ENCODE data around the gene ZBTB7C.

Gene ZBTB7C

DNA sequence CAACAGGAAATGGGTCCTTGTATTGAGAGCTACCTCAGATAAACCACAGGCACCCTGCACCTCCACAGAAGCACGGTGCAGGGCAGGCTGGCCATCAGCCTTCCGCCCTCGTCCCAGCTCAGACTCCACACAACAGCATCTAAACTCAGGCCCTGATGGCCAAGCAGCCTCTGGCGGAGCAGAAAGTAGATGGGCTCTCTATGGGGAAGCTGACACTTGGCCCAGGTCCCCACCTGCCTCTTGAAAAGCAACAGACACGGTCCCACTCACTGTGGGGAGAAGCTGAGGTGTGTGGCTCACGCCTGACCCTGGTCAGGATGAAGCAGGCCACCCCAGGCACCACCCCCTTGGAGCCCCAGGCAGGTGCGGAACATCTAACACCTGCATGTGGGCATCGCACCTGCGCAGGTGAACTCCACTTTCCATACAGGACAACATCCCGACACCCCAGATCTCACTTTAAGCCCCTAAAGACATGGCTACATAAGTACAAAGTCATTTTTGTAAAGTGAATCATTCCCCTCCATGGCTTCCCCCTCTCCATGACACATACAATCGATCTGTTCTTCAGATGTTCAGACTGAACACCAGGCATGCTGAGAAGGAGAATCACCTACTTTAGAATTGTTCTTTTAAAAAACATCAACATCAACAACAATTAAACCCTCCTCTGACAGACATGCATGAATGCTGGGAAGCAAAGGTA is 208.4 kb downstream of the ZBTB7C start:
- TF ChIP-seq, protein P1, sequence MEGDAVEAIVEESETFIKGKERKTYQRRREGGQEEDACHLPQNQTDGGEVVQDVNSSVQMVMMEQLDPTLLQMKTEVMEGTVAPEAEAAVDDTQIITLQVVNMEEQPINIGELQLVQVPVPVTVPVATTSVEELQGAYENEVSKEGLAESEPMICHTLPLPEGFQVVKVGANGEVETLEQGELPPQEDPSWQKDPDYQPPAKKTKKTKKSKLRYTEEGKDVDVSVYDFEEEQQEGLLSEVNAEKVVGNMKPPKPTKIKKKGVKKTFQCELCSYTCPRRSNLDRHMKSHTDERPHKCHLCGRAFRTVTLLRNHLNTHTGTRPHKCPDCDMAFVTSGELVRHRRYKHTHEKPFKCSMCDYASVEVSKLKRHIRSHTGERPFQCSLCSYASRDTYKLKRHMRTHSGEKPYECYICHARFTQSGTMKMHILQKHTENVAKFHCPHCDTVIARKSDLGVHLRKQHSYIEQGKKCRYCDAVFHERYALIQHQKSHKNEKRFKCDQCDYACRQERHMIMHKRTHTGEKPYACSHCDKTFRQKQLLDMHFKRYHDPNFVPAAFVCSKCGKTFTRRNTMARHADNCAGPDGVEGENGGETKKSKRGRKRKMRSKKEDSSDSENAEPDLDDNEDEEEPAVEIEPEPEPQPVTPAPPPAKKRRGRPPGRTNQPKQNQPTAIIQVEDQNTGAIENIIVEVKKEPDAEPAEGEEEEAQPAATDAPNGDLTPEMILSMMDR (IDR thresholded peaks at IDR 0.05), result no peak
- H3K9ac ChIP-seq, result no peak overlapping the region
- H3K4me3 ChIP-seq (ENCODE audit: low read depth, low read length), result no peak overlapping the region
- H3K9me3 ChIP-seq (ENCODE audit: control insufficient read depth, low read length), result no peaks in the 10 kb centered on the region
- H3K79me2 ChIP-seq, result no peaks in the 10 kb centered on the region
- H3K4me2 ChIP-seq (ENCODE audit: low read length), result no peak overlapping the region
- H3K4me1 ChIP-seq, result no peaks in the 10 kb centered on the region
- no peaks in the 10 kb centered on the region for H3K36me3 ChIP-seq (ENCODE audit: control insufficient read depth, insufficient read depth, low read length)
- no peak overlapping the region for H2AFZ ChIP-seq
- no peak overlapping the region for H3K27ac ChIP-seq
- H3K27me3 ChIP-seq (ENCODE audit: control insufficient read depth, insufficient read depth, low read length), result no peaks in the 10 kb centered on the region

DNA sequence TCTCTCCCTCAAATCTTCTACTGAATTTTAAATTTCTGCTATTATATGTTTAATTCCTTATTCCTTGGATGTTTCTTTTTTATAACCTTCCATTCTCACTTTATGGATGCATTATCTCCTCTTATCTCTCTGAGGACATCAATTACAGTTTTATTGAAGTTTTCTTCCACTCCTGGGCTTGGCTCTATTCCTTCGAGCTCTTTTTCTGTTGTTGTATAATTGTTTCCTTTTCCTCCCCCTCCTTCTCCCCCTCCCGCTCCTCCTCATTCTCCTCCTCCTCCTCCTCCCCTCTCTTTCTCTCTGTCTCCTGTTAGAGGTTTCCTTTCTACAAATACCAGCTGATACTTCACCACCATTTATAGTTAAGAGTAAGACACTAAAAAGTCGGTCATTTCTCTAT is 209.8 kb downstream of the ZBTB7C start:
- no peak overlapping the region for H3K4me2 ChIP-seq (ENCODE audit: low read length)
- H3K4me3 ChIP-seq (ENCODE audit: low read depth, low read length), result no peak overlapping the region
- H3K27me3 ChIP-seq (ENCODE audit: control insufficient read depth, insufficient read depth, low read length), result no peaks in the 10 kb centered on the region
- H2AFZ ChIP-seq, result no peak overlapping the region
- H3K36me3 ChIP-seq (ENCODE audit: control insufficient read depth, insufficient read depth, low read length), result no peaks in the 10 kb centered on the region
- no peak overlapping the region for H3K9ac ChIP-seq
- H3K9me3 ChIP-seq (ENCODE audit: control insufficient read depth, low read length), result no peaks in the 10 kb centered on the region
- no peak overlapping the region for H3K27ac ChIP-seq
- H3K4me1 ChIP-seq, result no peaks in the 10 kb centered on the region
- no peaks in the 10 kb centered on the region for H3K79me2 ChIP-seq
- TF ChIP-seq, protein P1 (IDR thresholded peaks at IDR 0.05), result no peak

DNA sequence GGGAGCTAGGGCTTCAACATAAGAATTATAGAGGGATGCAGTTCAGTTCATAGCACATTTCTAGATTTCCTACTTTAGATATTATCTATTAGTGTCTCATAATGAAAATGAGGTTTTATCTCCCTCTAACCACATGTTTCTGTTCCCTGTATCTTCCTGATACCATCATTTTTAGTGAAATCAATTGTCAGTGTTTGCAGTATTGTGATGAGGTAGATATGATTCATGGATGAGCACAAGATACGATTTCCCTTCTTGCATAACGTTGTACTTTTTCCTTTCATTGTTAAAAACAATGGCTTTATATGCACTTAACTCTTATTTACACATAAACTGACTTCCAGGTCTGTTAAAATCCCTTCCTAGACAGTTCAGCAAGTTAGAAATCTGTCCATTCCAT is 211.4 kb downstream of the ZBTB7C start:
- no peak overlapping the region for H2AFZ ChIP-seq
- no peaks in the 10 kb centered on the region for H3K27me3 ChIP-seq (ENCODE audit: control insufficient read depth, insufficient read depth, low read length)
- H3K4me1 ChIP-seq, result peaks cover 8% of the 10 kb centered on the region
- no peak overlapping the region for H3K4me3 ChIP-seq (ENCODE audit: low read depth, low read length)
- TF ChIP-seq, protein P1 (IDR thresholded peaks at IDR 0.05), result no peak
- H3K79me2 ChIP-seq, result no peaks in the 10 kb centered on the region
- H3K4me2 ChIP-seq (ENCODE audit: low read length), result no peak overlapping the region
- no peak overlapping the region for H3K9ac ChIP-seq
- no peak overlapping the region for H3K27ac ChIP-seq
- H3K9me3 ChIP-seq (ENCODE audit: control insufficient read depth, low read length), result no peaks in the 10 kb centered on the region
- H3K36me3 ChIP-seq (ENCODE audit: control insufficient read depth, insufficient read depth, low read length), result no peaks in the 10 kb centered on the region

DNA sequence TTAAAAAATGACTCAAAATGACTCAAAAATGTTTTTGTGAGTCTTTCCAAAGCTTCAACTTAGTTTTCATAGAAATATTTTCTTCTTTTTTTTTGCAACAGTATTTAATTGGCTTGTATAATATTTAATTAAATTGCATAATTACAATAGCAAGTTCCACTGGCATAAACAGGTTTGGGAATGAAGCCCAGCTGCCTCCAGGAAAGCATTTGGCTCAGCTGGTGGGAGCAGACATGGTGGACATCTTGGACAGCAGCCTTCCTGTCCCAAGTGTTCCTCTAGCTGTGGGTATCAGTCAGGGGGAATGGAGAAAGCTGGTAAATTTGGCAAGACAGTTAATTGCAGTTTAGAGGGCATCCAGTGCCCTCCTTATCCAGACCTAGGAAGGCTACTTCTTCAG is 213.4 kb downstream of the ZBTB7C start:
- no peaks in the 10 kb centered on the region for H3K79me2 ChIP-seq
- H3K9ac ChIP-seq, result no peak overlapping the region
- no peak overlapping the region for H3K4me3 ChIP-seq (ENCODE audit: low read depth, low read length)
- H3K4me2 ChIP-seq (ENCODE audit: low read length), result no peak overlapping the region
- H2AFZ ChIP-seq, result no peak overlapping the region
- TF ChIP-seq, protein P1 (IDR thresholded peaks at IDR 0.05), result no peak
- H3K36me3 ChIP-seq (ENCODE audit: control insufficient read depth, insufficient read depth, low read length), result no peaks in the 10 kb centered on the region
- H3K27me3 ChIP-seq (ENCODE audit: control insufficient read depth, insufficient read depth, low read length), result no peaks in the 10 kb centered on the region
- peaks cover 8% of the 10 kb centered on the region for H3K4me1 ChIP-seq
- no peak overlapping the region for H3K27ac ChIP-seq
- H3K9me3 ChIP-seq (ENCODE audit: control insufficient read depth, low read length), result no peaks in the 10 kb centered on the region

DNA sequence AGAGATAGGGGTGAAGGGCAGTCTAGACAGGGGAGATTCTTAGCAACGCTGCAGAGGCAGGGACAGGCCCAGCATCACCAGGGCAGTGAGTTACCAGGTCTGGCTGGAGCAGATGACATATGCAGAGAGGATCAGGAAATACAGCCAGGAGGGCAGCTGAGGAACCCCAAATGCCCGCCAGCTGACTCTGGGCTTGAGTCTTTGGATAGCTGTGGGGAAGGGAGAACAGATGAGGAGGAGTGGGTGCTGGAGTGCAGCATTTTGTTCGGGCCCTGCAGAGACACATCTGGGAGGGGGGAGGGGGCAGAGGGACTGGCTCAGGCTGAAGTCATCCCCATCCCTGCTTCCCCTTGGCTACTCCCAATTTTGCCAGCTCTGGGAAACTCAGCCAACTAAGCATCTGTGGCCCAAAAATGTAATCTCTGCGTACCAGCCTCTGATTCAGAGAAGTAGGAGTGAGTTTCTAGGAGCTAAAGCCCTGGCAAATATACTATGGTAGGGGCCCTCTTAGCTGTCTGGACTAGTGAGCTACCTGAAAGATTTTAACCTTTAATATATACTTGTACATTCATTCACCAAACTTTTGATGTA is 214.5 kb downstream of the ZBTB7C start:
- H3K27ac ChIP-seq, result no peak overlapping the region
- H3K9me3 ChIP-seq (ENCODE audit: control insufficient read depth, low read length), result no peaks in the 10 kb centered on the region
- H3K9ac ChIP-seq, result no peak overlapping the region
- no peak overlapping the region for H3K4me2 ChIP-seq (ENCODE audit: low read length)
- no peaks in the 10 kb centered on the region for H3K79me2 ChIP-seq
- H3K36me3 ChIP-seq (ENCODE audit: control insufficient read depth, insufficient read depth, low read length), result no peaks in the 10 kb centered on the region
- H2AFZ ChIP-seq, result no peak overlapping the region
- peaks cover 8% of the 10 kb centered on the region for H3K4me1 ChIP-seq
- H3K4me3 ChIP-seq (ENCODE audit: low read depth, low read length), result no peak overlapping the region
- TF ChIP-seq, protein P1 (IDR thresholded peaks at IDR 0.05), result no peak
- H3K27me3 ChIP-seq (ENCODE audit: control insufficient read depth, insufficient read depth, low read length), result no peaks in the 10 kb centered on the region
